T47D (cell line): ENCODE measurements around the gene TMEM183A.

Source experiments
- DNase-seq, 2 experiments: peaks; one replicate each; pipeline versions ENCODE4 v3.0.0 to v3.0.0-alpha.2; 2011 to 2012; ENCODE audit warnings: low read depth in 1 of 2, low spot score in 1 of 2
- JUND ChIP-seq: IDR thresholded peaks from 2 replicates; pipeline ENCODE4 v1.6.1; 2012; ENCODE audit warnings: low read depth
- in situ Hi-C: cut with HindIII; loops from 2 replicates; pipeline ENCODE4 v1.10.0; 2016; ENCODE audit warnings: low sequenced_read_pairs, low pct_unique_long_range_greater_than_20kb

TMEM183A gene

DNA sequence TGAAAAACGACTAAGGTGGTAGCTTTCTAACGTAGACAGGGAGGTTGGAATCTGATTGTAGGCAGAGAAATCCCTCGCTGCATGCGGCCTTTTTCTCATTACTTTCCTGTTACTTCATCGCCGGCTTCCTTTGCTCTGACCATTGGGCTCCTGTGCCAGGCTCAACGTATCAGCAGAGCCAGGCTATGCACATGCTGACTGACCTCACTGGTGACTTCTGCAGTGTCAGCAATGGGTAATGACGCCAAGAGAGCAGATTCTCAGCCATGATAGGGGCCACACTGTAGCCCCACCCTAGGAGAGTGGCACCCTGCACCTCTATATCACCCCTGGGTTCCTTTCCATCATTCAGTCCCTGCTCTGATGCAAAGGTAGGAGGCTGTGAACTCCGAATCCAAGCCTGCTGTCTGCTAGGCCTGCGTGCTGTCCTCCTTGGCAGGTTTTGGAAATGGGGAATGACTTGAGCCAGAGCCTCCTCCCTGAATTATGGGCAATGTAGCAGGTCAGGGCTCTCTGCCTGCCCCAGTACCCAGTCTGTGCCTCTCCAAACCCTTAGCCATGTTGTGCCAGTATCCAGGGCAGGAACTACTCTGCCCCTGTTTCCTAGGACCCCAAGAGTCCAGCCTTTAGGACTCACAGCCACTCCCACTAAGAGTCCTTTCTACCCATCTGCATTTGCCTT is 30.5 kb downstream of the TMEM183A start:
- DNase-seq, result no peak
- no peak for TF ChIP-seq JUND
- in situ Hi-C loops, result no loop called here

DNA sequence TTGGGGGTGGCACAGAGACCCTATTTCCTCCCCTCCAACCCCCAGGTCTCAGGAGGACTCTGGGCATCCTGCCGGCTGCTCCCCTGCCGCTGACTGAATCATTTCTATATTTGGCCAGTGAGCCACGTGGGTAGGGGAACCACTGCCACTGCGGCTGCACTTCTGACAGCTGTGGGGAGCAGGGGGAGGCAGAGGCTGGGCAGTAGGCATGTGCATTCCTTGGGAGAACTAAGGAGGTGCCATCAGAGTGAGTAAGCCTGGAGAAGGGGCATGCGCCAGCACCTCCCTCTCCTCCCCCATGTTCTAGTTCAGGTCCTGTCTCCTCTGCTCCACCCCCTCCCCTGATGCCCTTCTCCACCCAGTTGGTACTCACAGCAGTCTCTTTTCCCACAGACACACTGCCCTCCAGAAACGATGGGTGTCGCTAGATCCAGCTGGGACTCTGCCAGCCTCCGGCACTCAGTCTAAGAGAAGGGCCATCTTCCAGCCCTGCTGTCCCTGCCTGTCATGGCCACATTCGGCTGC is 31.1 kb downstream of the TMEM183A start:
- DNase-seq, result peak in 1 of 2 experiments; percentile 48
- no peak for TF ChIP-seq JUND
- in situ Hi-C loops, result no loop called here

DNA sequence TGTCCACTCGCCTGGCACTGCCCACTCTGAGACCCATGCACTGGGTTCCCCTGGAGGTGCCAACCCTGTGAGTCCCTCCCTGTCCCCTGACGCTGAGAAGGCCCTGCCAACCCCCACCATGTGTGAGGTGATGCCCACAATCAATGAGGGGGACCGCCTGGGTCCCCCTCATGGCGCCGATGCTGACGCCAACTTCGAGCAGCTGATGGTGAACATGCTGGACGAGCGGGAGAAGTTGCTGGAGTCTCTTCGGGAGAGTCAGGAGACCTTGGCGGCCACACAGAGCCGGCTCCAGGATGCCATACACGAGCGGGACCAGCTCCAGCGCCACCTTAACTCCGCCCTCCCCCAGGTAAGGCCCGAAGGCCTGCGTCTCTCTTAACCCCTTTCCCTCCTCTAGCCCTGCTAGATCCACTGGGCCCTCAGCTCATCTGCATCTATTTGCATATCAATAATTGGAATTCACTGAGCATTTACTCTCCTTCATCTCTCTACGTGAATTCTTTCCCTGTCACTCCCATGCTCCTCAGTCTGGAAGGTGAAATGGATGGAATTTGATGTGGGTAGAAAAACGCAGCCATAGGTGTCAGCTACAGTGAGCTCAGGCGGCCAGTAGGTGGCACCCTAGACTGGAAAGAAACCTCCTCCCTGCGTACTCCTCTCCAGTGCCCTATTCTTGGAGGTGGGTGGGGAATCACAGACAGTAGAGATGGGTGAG is 31.9 kb downstream of the TMEM183A start:
- peak; percentile 81 to 89 for DNase-seq
- in situ Hi-C loops, result no loop called here
- TF ChIP-seq JUND, result no peak

DNA sequence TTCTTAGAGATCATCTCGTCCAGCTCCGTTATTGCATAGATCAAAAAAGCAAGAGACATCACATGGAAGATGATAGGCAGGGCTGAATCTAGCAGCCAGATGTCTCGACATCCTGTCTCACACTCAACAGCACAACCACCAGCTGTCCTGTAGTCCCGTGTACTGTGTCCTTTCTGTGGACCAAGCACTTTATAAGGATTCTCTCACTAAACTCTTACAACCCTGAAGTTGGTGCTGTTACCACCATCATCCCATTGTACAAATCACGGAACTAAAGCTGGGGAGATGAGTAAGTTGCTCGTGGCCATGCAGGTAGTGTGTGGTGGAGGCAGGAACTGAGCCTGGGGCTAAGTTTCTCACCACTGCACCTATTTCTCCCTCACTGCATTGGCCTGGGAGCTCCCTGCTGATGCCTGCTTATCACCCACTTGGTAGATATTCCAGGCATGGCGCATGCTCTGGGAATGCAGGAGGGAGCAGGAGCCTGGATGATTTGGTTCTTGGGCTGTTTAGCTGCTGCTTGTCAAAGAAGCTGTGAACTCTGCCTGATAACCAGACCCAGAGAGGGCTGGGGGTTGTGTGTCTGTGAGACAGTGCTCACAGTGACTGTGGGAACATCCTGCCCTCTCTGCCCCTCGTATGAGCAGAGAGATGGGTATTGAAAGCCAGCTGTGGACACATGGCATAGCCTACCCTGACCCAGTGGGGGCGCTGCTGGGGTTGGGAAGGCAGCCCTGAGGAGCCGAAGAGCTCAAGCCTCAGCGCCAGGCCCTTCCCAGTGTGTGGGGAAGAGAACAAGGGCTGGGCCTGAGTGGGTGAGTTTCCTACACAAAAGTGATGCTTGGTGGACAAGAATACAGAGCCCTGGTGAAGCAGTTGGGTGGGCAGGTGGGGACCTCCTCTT is 32.7 kb downstream of the TMEM183A start:
- peak in 1 of 2 experiments; percentile 49 for DNase-seq
- no peak for TF ChIP-seq JUND
- in situ Hi-C loops, result no loop called here

DNA sequence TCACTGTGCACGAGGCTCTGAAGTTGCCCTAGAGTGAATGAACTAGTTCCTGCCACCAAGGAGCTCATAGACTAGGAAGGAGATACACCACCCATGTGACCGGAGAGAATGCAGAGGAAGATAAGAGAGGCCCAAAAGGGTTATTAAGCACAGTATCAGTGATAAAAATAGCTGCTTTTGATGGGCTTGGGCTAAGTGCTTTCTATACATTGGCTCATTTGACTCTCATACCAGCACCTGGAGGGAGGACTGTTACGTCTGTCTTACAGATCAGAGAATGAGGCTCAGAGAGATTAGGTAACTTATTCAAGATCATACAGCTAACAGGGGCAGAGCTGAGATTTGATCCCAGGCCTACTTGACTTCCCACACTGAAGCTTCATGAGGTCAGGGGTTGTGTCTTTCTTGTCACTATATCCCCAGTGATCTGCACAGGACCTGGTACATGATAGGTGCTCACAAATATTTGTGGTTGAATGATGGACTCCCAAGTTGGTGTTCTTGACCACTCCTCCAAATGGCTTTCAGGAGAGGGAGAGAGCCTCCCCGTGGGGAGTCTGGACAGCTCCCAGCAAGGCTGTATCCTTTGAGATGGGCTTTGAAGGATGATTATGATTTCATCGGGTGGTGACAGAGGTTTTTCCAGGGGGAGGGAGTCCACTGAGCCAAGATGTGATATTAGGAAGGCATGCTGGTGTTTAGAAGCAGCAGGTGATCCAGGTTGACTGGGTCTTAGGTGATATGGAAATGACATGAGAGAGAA is 33.5 kb downstream of the TMEM183A start:
- TF ChIP-seq JUND, result no peak
- DNase-seq, result no peak
- in situ Hi-C loops, result no loop called here

DNA sequence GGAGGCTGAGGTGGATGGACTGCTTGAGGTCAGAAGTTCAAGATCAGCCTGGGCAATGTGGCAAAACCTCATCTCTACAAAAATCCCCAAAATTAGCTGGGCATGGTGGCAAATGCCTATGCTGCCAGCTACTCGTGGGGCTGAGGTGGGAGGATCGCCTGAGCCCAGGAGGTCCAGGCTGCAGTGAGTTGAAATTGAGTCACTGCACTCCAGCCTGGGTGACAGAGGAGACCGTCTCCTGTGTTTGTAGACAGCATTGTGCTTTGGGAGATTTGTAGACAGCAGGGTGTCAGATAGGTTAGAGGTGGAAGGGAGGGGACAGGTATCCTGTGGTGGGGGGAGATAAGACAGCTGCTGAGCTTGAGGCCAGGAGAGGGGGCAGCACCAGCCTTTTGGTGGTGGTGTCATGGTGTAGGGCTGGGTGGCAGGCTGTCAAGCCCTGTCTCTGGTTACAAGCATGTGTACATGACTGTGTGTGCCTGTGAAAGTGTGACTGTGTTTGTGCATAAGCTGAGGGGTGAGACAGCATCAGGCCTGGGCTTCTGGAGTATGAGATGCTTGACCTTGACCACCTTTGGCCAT is 34.3 kb downstream of the TMEM183A start:
- no peak for DNase-seq
- no peak for TF ChIP-seq JUND
- in situ Hi-C loops, result no loop called here

DNA sequence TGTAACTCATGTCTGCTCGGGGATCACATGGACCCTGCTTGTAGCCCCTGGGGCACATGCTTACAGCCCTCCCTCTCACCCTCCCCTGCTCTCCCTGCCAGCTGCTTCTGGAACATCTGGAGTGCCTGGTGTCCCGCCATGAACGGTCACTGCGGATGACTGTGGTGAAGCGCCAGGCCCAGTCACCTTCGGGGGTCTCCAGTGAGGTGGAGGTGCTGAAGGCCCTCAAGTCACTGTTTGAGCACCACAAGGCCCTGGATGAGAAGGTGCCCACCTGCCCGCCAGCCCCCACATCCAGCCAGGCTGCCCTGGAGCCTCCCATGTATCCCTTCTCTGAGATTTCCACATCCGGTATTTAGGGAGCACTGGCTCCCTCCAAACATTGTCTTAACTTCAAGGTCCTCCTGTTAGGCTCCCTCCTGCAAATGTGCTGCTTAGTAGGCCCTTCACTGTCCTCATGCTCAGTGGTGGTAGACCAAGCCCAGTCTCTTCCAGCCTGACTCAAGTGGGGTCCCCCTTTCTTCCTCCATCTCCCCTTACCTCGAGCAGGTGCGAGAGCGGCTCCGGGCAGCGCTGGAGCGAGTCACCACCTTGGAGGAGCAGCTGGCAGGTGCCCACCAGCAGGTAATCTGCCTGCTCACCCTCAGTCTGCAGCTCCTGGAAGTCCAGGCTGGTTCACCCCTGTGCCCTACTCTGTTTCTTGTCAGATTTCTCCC is 36.8 kb downstream of the TMEM183A start:
- TF ChIP-seq JUND, result no peak
- DNase-seq, result no peak
- in situ Hi-C loops, result no loop called here

DNA sequence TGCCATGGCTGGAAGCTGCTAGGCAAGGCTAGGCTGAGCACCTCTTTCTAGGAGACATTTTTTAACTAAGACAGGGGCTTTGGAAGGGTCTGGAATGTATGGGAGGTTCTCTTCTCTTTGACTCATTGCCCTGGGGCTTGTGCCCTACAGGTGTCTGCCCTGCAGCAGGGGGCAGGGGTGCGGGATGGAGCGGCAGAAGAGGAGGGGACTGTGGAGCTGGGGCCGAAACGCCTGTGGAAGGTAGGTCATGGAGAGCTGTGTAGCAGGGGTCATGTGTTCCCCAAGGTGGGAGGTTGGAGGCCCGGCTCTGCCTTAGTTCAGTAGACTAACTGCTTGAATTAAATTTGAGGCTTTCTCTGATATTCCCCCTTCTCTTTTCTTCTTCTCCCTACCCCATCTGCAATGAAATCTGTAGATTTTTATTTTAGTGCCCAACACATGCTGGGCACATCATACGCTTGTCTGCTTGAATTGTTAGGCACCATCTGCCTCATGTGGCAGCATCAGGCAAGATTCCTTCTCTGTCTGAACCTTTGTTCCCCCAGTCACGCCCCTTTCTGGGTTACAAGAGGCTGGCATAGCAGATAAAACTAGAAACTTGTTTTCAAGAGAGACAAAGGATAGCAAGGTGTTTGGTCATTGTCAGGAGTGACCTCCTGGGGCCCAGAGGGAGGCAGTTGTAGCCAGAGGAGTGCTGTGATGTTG is 37.5 kb downstream of the TMEM183A start:
- no peak for DNase-seq
- in situ Hi-C loops, result no loop called here

DNA sequence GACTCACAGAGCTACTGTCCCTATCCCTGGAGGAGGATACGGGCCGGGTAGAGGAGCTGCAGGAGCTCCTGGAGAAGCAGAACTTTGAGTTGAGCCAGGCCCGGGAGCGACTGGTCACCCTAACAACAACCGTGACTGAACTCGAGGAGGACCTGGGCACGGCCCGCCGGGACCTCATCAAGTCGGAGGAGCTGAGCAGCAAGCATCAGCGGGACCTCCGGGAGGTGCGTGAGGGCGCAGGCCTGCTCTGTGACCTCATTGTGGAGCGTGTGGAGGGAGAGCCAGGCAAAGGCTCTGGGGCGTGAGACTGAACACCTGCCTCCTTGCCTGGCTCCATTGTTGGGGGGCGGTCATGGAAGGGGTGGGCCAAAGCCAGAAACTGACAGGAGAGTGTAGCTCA is 38.2 kb downstream of the TMEM183A start:
- in situ Hi-C loops, result no loop called here
- no peak for DNase-seq
- no peak for TF ChIP-seq JUND

More for the DNA sequence above, 37.5 kb downstream of the TMEM183A start:
- no peak for TF ChIP-seq JUND

DNA sequence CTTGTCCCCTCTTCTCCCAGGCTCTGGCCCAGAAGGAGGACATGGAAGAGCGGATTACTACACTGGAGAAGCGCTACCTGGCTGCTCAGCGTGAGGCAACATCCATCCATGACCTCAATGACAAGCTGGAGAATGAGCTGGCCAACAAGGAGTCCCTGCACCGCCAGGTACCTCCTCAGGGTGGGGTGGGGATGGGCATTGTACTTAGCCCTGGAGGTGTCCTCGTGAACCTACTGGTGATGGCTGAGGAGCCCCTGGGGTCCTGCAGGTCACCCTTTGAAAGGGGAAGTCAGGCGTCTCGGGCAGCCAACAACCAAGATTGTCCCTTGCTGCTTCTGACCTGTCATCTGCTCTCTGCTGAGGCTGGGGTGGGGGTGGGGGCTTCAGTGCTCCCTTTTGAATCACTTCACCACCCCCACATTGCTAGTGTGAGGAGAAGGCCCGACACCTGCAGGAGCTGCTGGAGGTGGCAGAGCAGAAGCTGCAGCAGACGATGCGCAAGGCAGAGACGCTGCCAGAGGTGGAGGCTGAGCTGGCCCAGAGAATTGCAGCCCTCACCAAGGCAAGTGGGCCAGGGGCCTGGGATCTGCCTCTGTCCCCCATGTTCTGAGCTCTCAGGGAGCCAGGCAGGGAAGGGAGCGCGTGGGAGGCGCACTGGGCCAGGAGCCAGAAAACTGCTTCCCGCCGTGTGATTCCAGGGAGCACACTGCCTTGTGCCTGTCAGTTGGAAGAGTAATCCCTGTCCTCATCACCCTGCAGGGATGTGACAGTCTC is 38.8 kb downstream of the TMEM183A start:
- DNase-seq, result no peak
- in situ Hi-C loops, result no loop called here
- TF ChIP-seq JUND, result no peak
